HepG2 (cell line): Measurements from ENCODE around the gene IFT122. TPM values are rescaled to one million over a fixed set of nuclear protein-coding genes. Genes with fewer than 3 reads are reported as not detected.
A peak's percentile ranks its signal among the peaks of the same experiment; 100 is the strongest.

Source experiments
- HDAC2 ChIP-seq: sonication (generic); formaldehyde crosslinking; IDR thresholded peaks from 2 replicates; pipeline ENCODE4 v1.4.0; 2020; ENCODE audit warnings: missing genetic modification reagents
- IRF9 ChIP-seq: sonication (generic); formaldehyde crosslinking; IDR thresholded peaks from 2 replicates; pipeline ENCODE4 v1.8.0; 2022; ENCODE audit warnings: missing genetic modification reagents, mild to moderate bottlenecking, borderline replicate concordance
- NFYC ChIP-seq: IDR thresholded peaks from 2 replicates; pipeline ENCODE4 v1.6.1; 2016; ENCODE audit warnings: missing genetic modification reagents, missing compliant biosample characterization
- POGZ ChIP-seq: sonication (generic); formaldehyde crosslinking; IDR thresholded peaks from 2 replicates; pipeline ENCODE4 v1.4.0; 2020; ENCODE audit warnings: mild to moderate bottlenecking, missing genetic modification reagents
- STAT5B ChIP-seq: sonication (generic); formaldehyde crosslinking; IDR thresholded peaks from 2 replicates; pipeline ENCODE4 v1.4.0; 2020; ENCODE audit warnings: missing genetic modification reagents
- ZNF232 ChIP-seq: sonication (generic); formaldehyde crosslinking; IDR thresholded peaks from 2 replicates; pipeline ENCODE4 v1.4.0; 2020; ENCODE audit warnings: missing genetic modification reagents, borderline replicate concordance
- ZNF354B ChIP-seq: sonication (generic); formaldehyde crosslinking; IDR thresholded peaks from 2 replicates; pipeline ENCODE4 v1.8.0; 2022; ENCODE audit warnings: mild to moderate bottlenecking, missing genetic modification reagents
- ZNF446 ChIP-seq: sonication (generic); formaldehyde crosslinking; IDR thresholded peaks from 2 replicates; pipeline ENCODE4 v1.5.0; 2020; ENCODE audit warnings: mild to moderate bottlenecking, missing genetic modification reagents
- ZNF687 ChIP-seq: sonication (generic); formaldehyde crosslinking; IDR thresholded peaks from 2 replicates; pipeline ENCODE4 v1.5.1; 2020; ENCODE audit warnings: mild to moderate bottlenecking, missing genetic modification reagents, moderate library complexity
- polyA plus RNA-seq, 8 experiments: library from polyadenylated mRNA; depleted of rRNA in 3 of 8; stranded (reverse) in 7 of 8; unstranded in 1 of 8; fragments of >200 nt; fragmentation: Illumina TruSeq in 4 of 8; extraction: Trizol in 4 of 8; gene quantifications; 2 replicates each; pipeline versions ENCODE4 v1.2.1 to v1.2.3, GENCODE V29; 2011 to 2016; ENCODE audit warnings: low read depth in 4 of 8, missing spikeins in 1 of 8, mixed read lengths in 1 of 8; ENCODE audit not compliant: insufficient read depth in 1 of 8
- total RNA-seq, 5 experiments: library from RNA; depleted of rRNA; stranded (reverse); fragments of >200 nt; fragmentation: Illumina TruSeq; extraction: Trizol; gene quantifications; 2 replicates each; pipeline ENCODE4 v1.2.3, GENCODE V29; 2016; ENCODE audit warnings: low read depth in 1 of 5
- TF ChIP-seq, protein P1 (sequence below): IDR thresholded peaks from 2 replicates; pipeline ENCODE4 v1.6.1; 2016; ENCODE audit warnings: mild to moderate bottlenecking
- TF ChIP-seq, protein P2 (sequence below): sonication (generic); formaldehyde crosslinking; IDR thresholded peaks from 2 replicates; pipeline ENCODE4 v1.4.0; 2020; ENCODE audit warnings: missing genetic modification reagents, borderline replicate concordance

IFT122 gene
- total and polyA plus RNA-seq, 2 of the 13 experiments (the other 11 are each of a cell fraction or from before 2014, with no cell fraction given): 10.1 to 10.3 TPM

GRCh38 chr3:129418041-129418973 lies 21.7 kb upstream of the IFT122 start (continued):
- TF ChIP-seq HDAC2 (0 out of 2 replicates have a peak, but pooled peaks have one; percentile 24), NFYC (CRISPR knock-in tag) (no peak), IRF9 (CRISPR knock-in tag) (no peak), STAT5B (CRISPR knock-in tag) (no peak), ZNF354B (CRISPR knock-in tag) (no peak), ZNF232 (CRISPR knock-in tag) (no peak), POGZ (CRISPR knock-in tag) (no peak; the same call in 1 of the 2 replicates), ZNF446 (no peak), ZNF687 (CRISPR knock-in tag) (peak; percentile 74)
- TF ChIP-seq, protein P1, sequence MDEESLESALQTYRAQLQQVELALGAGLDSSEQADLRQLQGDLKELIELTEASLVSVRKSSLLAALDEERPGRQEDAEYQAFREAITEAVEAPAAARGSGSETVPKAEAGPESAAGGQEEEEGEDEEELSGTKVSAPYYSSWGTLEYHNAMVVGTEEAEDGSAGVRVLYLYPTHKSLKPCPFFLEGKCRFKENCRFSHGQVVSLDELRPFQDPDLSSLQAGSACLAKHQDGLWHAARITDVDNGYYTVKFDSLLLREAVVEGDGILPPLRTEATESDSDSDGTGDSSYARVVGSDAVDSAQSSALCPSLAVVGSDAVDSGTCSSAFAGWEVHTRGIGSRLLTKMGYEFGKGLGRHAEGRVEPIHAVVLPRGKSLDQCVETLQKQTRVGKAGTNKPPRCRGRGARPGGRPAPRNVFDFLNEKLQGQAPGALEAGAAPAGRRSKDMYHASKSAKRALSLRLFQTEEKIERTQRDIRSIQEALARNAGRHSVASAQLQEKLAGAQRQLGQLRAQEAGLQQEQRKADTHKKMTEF: peak; percentile 49; the same call in 1 of the 2 replicates
- TF ChIP-seq, protein P2, sequence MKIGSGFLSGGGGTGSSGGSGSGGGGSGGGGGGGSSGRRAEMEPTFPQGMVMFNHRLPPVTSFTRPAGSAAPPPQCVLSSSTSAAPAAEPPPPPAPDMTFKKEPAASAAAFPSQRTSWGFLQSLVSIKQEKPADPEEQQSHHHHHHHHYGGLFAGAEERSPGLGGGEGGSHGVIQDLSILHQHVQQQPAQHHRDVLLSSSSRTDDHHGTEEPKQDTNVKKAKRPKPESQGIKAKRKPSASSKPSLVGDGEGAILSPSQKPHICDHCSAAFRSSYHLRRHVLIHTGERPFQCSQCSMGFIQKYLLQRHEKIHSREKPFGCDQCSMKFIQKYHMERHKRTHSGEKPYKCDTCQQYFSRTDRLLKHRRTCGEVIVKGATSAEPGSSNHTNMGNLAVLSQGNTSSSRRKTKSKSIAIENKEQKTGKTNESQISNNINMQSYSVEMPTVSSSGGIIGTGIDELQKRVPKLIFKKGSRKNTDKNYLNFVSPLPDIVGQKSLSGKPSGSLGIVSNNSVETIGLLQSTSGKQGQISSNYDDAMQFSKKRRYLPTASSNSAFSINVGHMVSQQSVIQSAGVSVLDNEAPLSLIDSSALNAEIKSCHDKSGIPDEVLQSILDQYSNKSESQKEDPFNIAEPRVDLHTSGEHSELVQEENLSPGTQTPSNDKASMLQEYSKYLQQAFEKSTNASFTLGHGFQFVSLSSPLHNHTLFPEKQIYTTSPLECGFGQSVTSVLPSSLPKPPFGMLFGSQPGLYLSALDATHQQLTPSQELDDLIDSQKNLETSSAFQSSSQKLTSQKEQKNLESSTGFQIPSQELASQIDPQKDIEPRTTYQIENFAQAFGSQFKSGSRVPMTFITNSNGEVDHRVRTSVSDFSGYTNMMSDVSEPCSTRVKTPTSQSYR (CRISPR knock-in tag): peak; percentile 72; the same call in 1 of the 2 replicates
